ENCODE measurements around the gene COX7B2. TPM values are rescaled to one million over a fixed set of nuclear protein-coding genes. Genes with fewer than 3 reads are reported as not detected.
A peak's percentile ranks its signal among the peaks of the same experiment; 100 is the strongest.

COX7B2 gene, protein sequence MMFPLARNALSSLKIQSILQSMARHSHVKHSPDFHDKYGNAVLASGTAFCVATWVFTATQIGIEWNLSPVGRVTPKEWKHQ
- polyA plus RNA-seq (ENCODE audit: insufficient read length in 4 of 4) = not detected

DNA sequence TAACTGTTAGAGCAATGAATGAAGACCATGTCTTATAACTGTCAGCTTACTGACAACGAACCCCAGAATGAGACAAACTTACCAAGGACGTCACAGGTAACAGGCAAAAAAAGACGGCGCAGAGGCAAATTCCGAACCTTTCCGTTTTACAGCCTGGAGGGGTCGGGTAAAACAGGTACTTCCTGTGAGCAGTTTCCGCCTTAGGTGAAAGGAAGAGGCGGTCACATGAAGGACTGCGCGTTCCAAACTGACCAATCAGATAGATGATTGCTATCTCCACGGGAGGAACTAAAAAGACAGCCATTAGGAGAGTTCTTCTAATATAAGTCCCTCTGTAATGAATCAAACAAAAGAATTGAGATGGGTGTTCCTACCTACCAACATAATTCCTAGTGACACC, at the start of gene COX7B2:
COX7B2 (minus strand) TSS at position 168 of the 400 bp plus-strand sequence. CDS start 174,053 bp downstream, outside the sequence.
- DNase-seq (ENCODE audit: low read depth in 4 of 4, low spot score in 2 of 4) = no peak

GRCh38 chr4:46956451-46956850, 47.4 kb upstream of the COX7B2 start:
- no peak for DNase-seq (ENCODE audit: low read depth in 4 of 4, low spot score in 2 of 4)

DNA sequence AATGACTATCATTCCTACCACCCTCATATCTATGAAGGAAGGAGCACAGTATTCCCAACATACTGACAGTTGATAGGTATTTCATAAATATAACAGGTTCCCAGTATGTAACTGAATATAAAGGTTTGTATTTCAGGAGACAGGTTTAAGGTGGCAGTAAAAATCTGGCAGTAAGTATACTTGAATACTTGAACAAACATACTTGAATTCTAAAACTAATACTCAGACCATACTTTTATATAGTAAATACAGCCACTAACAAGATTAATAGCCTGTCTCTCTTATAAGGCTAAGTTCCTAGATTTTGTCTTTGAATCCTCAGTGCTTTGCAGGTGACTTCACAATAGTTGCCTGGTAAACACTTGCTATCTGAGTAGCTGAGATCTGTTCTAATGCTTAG, 46.6 kb upstream of the COX7B2 start:
- DNase-seq (ENCODE audit: low read depth in 4 of 4, low spot score in 2 of 4) = no peak

GRCh38 chr4:46954643-46955042, 45.6 kb upstream of the COX7B2 start:
- DNase-seq (ENCODE audit: low read depth in 4 of 4, low spot score in 2 of 4) = no peak

- no peak for DNase-seq (ENCODE audit: low read depth in 4 of 4, low spot score in 2 of 4)
Measured at GRCh38 chr4:46953564-46953963, 44.5 kb upstream of the COX7B2 start.

- DNase-seq (ENCODE audit: low read depth in 4 of 4, low spot score in 2 of 4) = no peak
Measured at GRCh38 chr4:46952451-46952850, 43.4 kb upstream of the COX7B2 start.

- no peak for DNase-seq (ENCODE audit: low read depth in 4 of 4, low spot score in 2 of 4)
Measured at GRCh38 chr4:46950826-46951225, 41.8 kb upstream of the COX7B2 start.

- DNase-seq (ENCODE audit: low read depth in 4 of 4, low spot score in 2 of 4) = no peak
Measured at GRCh38 chr4:46949822-46950221, 40.8 kb upstream of the COX7B2 start.

GRCh38 chr4:46947541-46947940, 38.5 kb upstream of the COX7B2 start:
- DNase-seq (ENCODE audit: low read depth in 4 of 4, low spot score in 2 of 4) = no peak

DNA sequence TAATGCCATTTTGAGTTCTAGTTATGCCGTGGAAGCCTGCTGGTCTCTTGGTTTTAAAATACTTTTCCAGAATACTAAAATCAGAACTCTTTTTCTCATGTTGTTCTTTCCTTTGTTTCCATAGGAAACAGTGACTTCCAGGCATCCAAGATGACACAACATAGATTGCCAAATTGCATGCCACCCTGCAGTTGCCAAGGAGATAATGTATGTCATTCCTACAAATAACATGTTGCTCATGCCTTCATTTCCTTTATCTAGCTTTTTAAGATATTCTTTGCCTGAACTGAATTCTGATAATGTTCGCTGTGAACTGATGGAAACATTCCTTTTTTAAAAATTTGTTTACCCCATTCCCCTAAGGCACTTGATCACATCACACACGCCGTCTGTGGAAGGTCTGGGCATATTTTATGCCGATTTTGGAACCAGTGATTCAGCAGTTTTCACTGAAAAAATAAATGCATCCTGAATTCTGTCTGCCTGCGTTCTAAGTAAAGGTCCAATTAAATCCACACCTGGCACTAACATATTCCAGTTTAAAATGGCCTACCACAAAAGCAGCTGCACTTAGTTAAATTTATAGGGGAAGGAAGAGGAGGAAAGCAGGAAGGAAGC, 38.0 kb upstream of the COX7B2 start:
- no peak for DNase-seq (ENCODE audit: low read depth in 4 of 4, low spot score in 2 of 4)

- DNase-seq (ENCODE audit: low read depth in 4 of 4, low spot score in 2 of 4) = no peak
Measured at GRCh38 chr4:46945062-46945461, 36.0 kb upstream of the COX7B2 start.

DNA sequence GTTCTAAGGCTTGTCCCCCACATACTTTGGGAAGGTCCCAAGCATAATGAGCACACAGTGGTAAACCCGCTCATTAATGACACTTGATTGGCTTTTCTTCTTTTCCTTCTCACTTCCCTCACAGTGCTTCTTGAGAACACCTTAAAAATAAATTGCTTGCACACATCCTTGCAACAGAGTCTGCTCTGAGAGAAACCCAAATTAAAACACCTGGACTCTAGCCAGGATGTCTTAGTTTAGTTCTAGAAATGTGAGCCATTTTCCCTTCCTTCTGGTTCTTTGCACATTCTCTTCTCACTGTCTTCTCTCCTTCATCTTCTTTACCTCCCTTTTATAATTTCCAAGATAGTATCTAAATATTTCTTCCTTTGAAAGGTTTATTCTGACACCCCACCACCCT, 35.3 kb upstream of the COX7B2 start:
- DNase-seq (ENCODE audit: low read depth in 4 of 4, low spot score in 2 of 4) = no peak

- no peak for DNase-seq (ENCODE audit: low read depth in 4 of 4, low spot score in 2 of 4)
Measured at GRCh38 chr4:46937493-46937892, 28.4 kb upstream of the COX7B2 start.

DNA sequence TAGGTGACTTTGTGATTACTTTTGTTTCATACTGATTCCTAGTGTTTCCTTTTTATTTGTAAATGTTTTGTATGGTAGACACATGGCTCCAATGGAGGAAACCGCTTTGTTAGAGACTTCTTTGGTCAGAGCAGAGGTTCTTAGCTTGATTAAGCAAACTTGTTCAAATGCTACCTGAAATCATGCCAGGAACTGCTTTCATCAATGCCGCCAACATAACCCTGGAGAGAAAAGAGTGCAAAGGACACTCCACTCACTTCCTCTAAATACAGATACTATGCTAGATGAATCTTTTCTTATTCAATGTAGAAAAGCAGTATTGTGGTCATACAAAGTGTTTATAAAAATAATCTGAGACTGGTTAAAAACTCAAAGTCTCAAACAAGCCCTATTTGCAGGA, 25.7 kb upstream of the COX7B2 start:
- DNase-seq (ENCODE audit: low read depth in 4 of 4, low spot score in 2 of 4) = no peak

GRCh38 chr4:46933686-46934085, 24.6 kb upstream of the COX7B2 start:
- DNase-seq (ENCODE audit: low read depth in 4 of 4, low spot score in 2 of 4) = no peak

DNA sequence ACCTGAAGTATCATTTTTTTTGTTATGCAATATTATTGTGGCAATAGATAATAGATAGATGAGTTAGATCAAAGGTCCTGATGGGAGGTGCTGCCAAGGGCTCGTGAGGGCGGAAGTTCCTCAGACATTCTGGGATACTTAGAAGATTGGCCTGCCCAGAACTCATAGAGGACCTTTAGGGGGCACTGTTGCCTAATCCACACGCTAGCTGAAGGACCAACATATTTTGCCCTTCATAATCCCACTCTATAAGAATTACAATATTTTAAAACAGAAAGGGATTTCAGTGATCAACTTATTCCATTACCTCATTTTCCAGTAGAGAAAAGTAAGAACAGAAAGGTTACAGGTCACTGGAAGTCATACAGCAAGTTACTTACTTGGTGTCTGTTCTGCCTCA, 22.9 kb upstream of the COX7B2 start:
- DNase-seq (ENCODE audit: low read depth in 4 of 4, low spot score in 2 of 4) = peak in 1 of 4 donors; percentile 8

GRCh38 chr4:46930891-46931290, 21.8 kb upstream of the COX7B2 start:
- no peak for DNase-seq (ENCODE audit: low read depth in 4 of 4, low spot score in 2 of 4)

GRCh38 chr4:46927201-46927600, 18.2 kb upstream of the COX7B2 start:
- no peak for DNase-seq (ENCODE audit: low read depth in 4 of 4, low spot score in 2 of 4)

GRCh38 chr4:46924789-46925529, 15.9 kb upstream of the COX7B2 start:
- no peak for DNase-seq (ENCODE audit: low read depth in 4 of 4, low spot score in 2 of 4)

- DNase-seq (ENCODE audit: low read depth in 4 of 4, low spot score in 2 of 4) = no peak
Measured at GRCh38 chr4:46922205-46922604, 13.2 kb upstream of the COX7B2 start.

- DNase-seq (ENCODE audit: low read depth in 4 of 4, low spot score in 2 of 4) = no peak
Measured at GRCh38 chr4:46908148-46908547, 897 bp downstream of the COX7B2 start.

DNA sequence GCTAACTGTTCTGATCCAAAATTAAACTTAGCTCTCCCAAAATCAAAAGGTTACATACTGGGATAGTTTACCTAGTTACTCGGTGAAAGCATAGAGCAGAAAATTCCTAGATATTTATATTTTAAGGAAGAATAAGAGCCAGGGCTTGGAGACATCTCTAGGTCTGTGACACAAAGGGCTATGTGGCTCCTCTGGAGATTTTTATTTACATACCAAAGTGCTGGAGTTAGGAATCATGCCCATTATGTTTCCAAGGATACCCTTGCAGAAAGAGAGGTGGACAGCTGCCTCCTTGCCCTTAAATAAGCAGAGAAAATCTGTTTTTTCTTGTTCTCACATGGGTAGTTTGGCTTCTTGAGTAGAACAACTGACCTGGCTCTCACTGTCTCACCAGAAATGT, 9.0 kb downstream of the COX7B2 start:
- DNase-seq (ENCODE audit: low read depth in 4 of 4, low spot score in 2 of 4) = no peak
